PC-9 (cell line): ENCODE results near the gene RPL37. TPM values are rescaled to one million over a fixed set of nuclear protein-coding genes. Genes with fewer than 3 reads are reported as not detected.

Source experiments
- BruUV-seq: library from RNA; stranded (reverse); fragments of 400-500 nt; replicated peaks from 2 replicates; lab custom pipeline; 2021; lab: Mats Ljungman, UMichigan
- CTCF ChIA-PET: fragments of 300-600 bp; sonication (Branson Sonifier 250); formaldehyde crosslinking; loops from one replicate; lab custom pipeline; 2022; ENCODE audit warnings: antibody characterized with exemption; lab: Charles Lee
- POLR2A ChIA-PET: fragments of 300-600 bp; sonication (Branson Sonifier 250); formaldehyde crosslinking; loops from one replicate; lab custom pipeline; 2022; ENCODE audit warnings: antibody characterized with exemption; ENCODE audit not compliant: unreplicated experiment; lab: Charles Lee
- DNase-seq, 2 experiments: peaks; one replicate each; pipeline versions ENCODE4 v3.0.0 to v3.0.0-alpha.2; 2015 to 2022; ENCODE audit warnings: mixed read lengths in 1 of 2
- H2AFZ ChIP-seq: fragments of 200-600 bp; sonication (generic); 2 replicates; pipeline ENCODE4 v1.8.1; 2017; ENCODE audit warnings: antibody characterized with exemption
- H3F3A ChIP-seq: fragments of 200-600 bp; sonication (generic); 2 replicates; pipeline ENCODE4 v1.8.1; 2017; ENCODE audit warnings: antibody characterized with exemption, mild to moderate bottlenecking, low read depth; ENCODE audit not compliant: insufficient read depth
- H3K27ac ChIP-seq: fragments of 200-600 bp; sonication (generic); 2 replicates; pipeline ENCODE4 v1.6.1; 2016; ENCODE audit warnings: mixed run types
- H3K27me3 ChIP-seq: fragments of 200-600 bp; sonication (generic); 2 replicates; pipeline ENCODE4 v1.6.1; 2016; ENCODE audit warnings: low read depth, mixed run types; ENCODE audit not compliant: insufficient read depth
- H3K36me3 ChIP-seq: fragments of 200-600 bp; sonication (generic); 2 replicates; pipeline ENCODE4 v1.6.1; 2016; ENCODE audit warnings: low read depth, mixed run types
- H3K4me1 ChIP-seq: fragments of 200-600 bp; sonication (generic); replicated peaks from 2 replicates; pipeline ENCODE4 v1.6.1; 2016; ENCODE audit warnings: mixed run types; ENCODE audit not compliant: insufficient read depth
- H3K4me2 ChIP-seq: fragments of 200-600 bp; sonication (generic); 2 replicates; pipeline ENCODE4 v1.6.1; 2017; ENCODE audit warnings: mixed run types
- H3K4me3 ChIP-seq: fragments of 200-600 bp; sonication (generic); 2 replicates; pipeline ENCODE4 v1.6.1; 2016; ENCODE audit warnings: mixed run types
- H3K79me2 ChIP-seq: fragments of 200-600 bp; sonication (generic); 2 replicates; pipeline ENCODE4 v1.6.1; 2017; ENCODE audit warnings: low read depth, mixed run types
- H3K9me2 ChIP-seq: fragments of 200-600 bp; sonication (generic); 2 replicates; pipeline ENCODE4 v1.8.1; 2017; ENCODE audit warnings: mild to moderate bottlenecking; ENCODE audit not compliant: insufficient read depth
- H3K9me3 ChIP-seq: fragments of 200-600 bp; sonication (generic); 2 replicates; pipeline ENCODE4 v1.8.1; 2016; ENCODE audit warnings: low read depth; ENCODE audit not compliant: insufficient read depth
- H4K20me1 ChIP-seq: fragments of 200-600 bp; sonication (generic); 2 replicates; pipeline ENCODE4 v1.8.1; 2017; ENCODE audit not compliant: insufficient read depth
- CTCF ChIP-seq: fragments of 200-600 bp; sonication (generic); conservative IDR thresholded peaks from 2 replicates; pipeline ENCODE4 v1.6.1; 2017; ENCODE audit warnings: mixed run types, antibody characterized with exemption, mild to moderate bottlenecking, moderate library complexity
- EZH2 ChIP-seq: fragments of 200-600 bp; sonication (generic); IDR thresholded peaks from 2 replicates; pipeline ENCODE4 v1.8.0; 2017; ENCODE audit warnings: antibody characterized with exemption, low read depth
- intact Hi-C: fragments of 100-400 bp; cut with micrococcal nuclease; formaldehyde crosslinking; loops from one replicate; pipeline ENCODE4 v1.10.0; 2022; ENCODE audit not compliant: unreplicated experiment
- total RNA-seq: library from RNA; stranded (reverse); gene quantifications from 2 replicates; pipeline ENCODE4 v1.2.3, GENCODE V29; 2021

Gene RPL37
- total RNA-seq, 1 experiment from 2014 or later, result 3,889 TPM

GRCh38 chr5:40813698-40814281 is 21.2 kb downstream of the RPL37 start:
- Histone ChIP-seq H3K4me2 (no peak overlapping the region), H3K9me3 (no peaks in the 10 kb centered on the region), H3K27me3 (no peaks in the 10 kb centered on the region), H3K9me2 (0 out of 2 replicates have a peak, but pooled peaks cover 7% of the 10 kb centered on the region), H3K4me1 (no peaks in the 10 kb centered on the region), H2AFZ (no peak overlapping the region), H4K20me1 (no peaks in the 10 kb centered on the region), H3F3A (no peaks in the 10 kb centered on the region), H3K36me3 (no peaks in the 10 kb centered on the region), H3K4me3 (no peak overlapping the region), H3K27ac (no peak overlapping the region), H3K79me2 (no peaks in the 10 kb centered on the region)
- ChIA-PET CTCF (no interaction called here), POLR2A (interaction anchor here (0.6 kb wide), 1 partner anchor 1018 kb away, joined by 3 read pairs; no protein-coding TSS in a partner anchor)
- intact Hi-C loops, result no loop called here
- DNase-seq, result no peak
- BruUV-seq, result no TSS peak
- no peak for TF ChIP-seq EZH2
- no peak for TF ChIP-seq CTCF

GRCh38 chr5:40812125-40812524 is 22.9 kb downstream of the RPL37 start:
- TF ChIP-seq CTCF (no peak), EZH2 (no peak)
- ChIA-PET CTCF (no interaction called here), POLR2A (no interaction called here)
- 0 out of 2 replicates have a peak, but pooled peaks cover 8% of the 10 kb centered on the region for H3K4me1 ChIP-seq
- H3K27ac ChIP-seq, result no peak overlapping the region
- no peaks in the 10 kb centered on the region for H4K20me1 ChIP-seq
- no peak for DNase-seq
- BruUV-seq, result no TSS peak
- H3F3A ChIP-seq, result no peaks in the 10 kb centered on the region
- H3K9me2 ChIP-seq, result 0 out of 2 replicates have a peak, but pooled peaks cover 7% of the 10 kb centered on the region
- H2AFZ ChIP-seq, result no peak overlapping the region
- H3K9me3 ChIP-seq, result no peaks in the 10 kb centered on the region
- H3K36me3 ChIP-seq, result no peaks in the 10 kb centered on the region
- intact Hi-C loops, result no loop called here
- H3K4me2 ChIP-seq, result no peak overlapping the region
- no peaks in the 10 kb centered on the region for H3K27me3 ChIP-seq
- no peak overlapping the region for H3K4me3 ChIP-seq
- H3K79me2 ChIP-seq, result no peaks in the 10 kb centered on the region

GRCh38 chr5:40801771-40802562 is 33.1 kb downstream of the RPL37 start:
- Histone ChIP-seq H3K4me3 (no peak overlapping the region), H3K9me2 (no peaks in the 10 kb centered on the region; the same call in 1 of the 2 replicates), H3F3A (peaks cover 21% of the 10 kb centered on the region), H3K9me3 (no peaks in the 10 kb centered on the region), H4K20me1 (peaks cover 4% of the 10 kb centered on the region; the same call in 1 of the 2 replicates), H3K27ac (no peak overlapping the region), H3K4me1 (peaks cover 13% of the 10 kb centered on the region), H3K79me2 (peaks cover 19% of the 10 kb centered on the region), H3K36me3 (no peaks in the 10 kb centered on the region), H3K27me3 (no peaks in the 10 kb centered on the region), H2AFZ (no peak overlapping the region), H3K4me2 (no peak overlapping the region)
- BruUV-seq, result no TSS peak
- CTCF ChIA-PET, result interaction anchor here (0.7 kb wide), 1 partner anchor 34 kb away, joined by 5 read pairs; no protein-coding TSS in a partner anchor
- TF ChIP-seq EZH2, result no peak
- TF ChIP-seq CTCF, result no peak
- no peak for DNase-seq
- intact Hi-C loops, result no loop called here
- POLR2A ChIA-PET, result interaction anchor here (0.6 kb wide), 1 partner anchor 20 kb away, joined by 3 read pairs; no protein-coding TSS in a partner anchor
